Kidney epithelial cell (primary cell): ENCODE measurements around the gene ACP2. TPM values are rescaled to one million over a fixed set of nuclear protein-coding genes. Genes with fewer than 3 reads are reported as not detected.

ENCODE experiments used
- DNase-seq: peaks from one replicate; pipeline ENCODE4 v3.0.0-alpha.2; 2010; ENCODE audit warnings: low read depth
- H3K27me3 ChIP-seq: 2 replicates; pipeline ENCODE4 v1.6.0; 2011; ENCODE audit warnings: low read length; ENCODE audit not compliant: control insufficient read depth, insufficient read depth
- H3K36me3 ChIP-seq: 2 replicates; pipeline ENCODE4 v1.5.1; 2011; ENCODE audit warnings: low read length; ENCODE audit not compliant: control insufficient read depth, insufficient read depth
- H3K4me3 ChIP-seq: 2 replicates; pipeline ENCODE4 v1.5.1; 2011; ENCODE audit warnings: low read depth, mild to moderate bottlenecking, control low read depth, low read length
- CTCF ChIP-seq: IDR thresholded peaks from 2 replicates; pipeline ENCODE4 v1.5.1; 2011; ENCODE audit warnings: mild to moderate bottlenecking, moderate library complexity, low read length, control low read depth, inconsistent platforms; ENCODE audit not compliant: insufficient read depth, poor library complexity, severe bottlenecking
- total RNA-seq: library from RNA; depleted of rRNA; stranded (reverse); fragments of >200 nt; gene quantifications from 2 replicates; pipeline ENCODE4 v1.2.3, GENCODE V29; 2015

Gene ACP2
- total RNA-seq, 1 donor from 2014 or later = 57.1 TPM

DNA sequence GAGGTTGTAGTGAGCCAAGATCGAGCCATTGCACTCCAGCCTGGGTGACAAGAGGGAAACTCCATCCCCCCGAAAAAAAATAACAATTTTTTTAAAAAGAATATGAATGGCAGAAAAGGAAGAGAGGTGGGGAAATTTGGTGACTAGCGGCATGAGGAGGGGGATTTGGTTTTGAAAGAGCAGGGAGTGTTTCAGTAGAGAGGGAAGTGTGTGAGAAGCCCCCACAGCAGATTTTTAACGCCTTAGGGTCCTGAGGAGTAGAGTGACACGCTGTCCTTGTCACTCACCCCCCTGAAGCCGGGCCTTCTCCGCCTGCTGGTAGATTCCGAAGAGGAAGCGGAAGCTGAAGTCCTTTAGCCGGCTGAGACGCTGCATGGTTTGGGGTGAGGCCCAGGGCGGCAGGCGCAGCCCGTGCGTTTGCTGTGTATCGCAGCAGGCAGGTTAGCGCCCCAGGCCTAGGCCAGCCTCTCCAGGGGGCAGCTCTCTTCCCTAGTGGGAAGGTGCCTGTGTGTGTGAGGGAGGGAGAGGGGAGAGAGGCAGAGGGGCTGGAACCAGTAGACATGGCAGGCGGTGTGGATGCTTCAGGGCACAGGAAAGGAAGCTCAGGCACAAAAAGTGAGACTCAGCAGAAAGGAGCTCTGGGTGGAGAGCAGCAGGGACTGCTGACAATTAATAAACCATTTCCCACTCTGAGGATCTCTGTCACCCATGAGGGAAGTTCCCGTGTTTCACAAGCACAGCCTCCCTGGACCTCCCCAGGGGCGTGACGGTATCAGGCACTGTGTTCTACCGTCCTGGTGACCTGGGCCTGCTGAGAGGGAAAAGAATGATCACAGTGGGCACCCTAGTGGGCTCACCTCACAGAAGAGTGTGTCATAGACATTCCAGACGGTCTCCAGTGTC lies 3.9 kb downstream of the ACP2 start:
- DNase-seq = no peak
- H3K27me3 ChIP-seq = no peaks in the 10 kb centered on the region
- peaks cover 5% of the 10 kb centered on the region for H3K36me3 ChIP-seq
- no peak for TF ChIP-seq CTCF
- H3K4me3 ChIP-seq = no peak overlapping the region

- Histone ChIP-seq H3K36me3 (peaks cover 6% of the 10 kb centered on the region), H3K27me3 (no peaks in the 10 kb centered on the region), H3K4me3 (no peak overlapping the region)
- TF ChIP-seq CTCF = no peak
- no peak for DNase-seq
Measured at GRCh38 chr11:47243454-47243853, 5.2 kb downstream of the ACP2 start.

DNA sequence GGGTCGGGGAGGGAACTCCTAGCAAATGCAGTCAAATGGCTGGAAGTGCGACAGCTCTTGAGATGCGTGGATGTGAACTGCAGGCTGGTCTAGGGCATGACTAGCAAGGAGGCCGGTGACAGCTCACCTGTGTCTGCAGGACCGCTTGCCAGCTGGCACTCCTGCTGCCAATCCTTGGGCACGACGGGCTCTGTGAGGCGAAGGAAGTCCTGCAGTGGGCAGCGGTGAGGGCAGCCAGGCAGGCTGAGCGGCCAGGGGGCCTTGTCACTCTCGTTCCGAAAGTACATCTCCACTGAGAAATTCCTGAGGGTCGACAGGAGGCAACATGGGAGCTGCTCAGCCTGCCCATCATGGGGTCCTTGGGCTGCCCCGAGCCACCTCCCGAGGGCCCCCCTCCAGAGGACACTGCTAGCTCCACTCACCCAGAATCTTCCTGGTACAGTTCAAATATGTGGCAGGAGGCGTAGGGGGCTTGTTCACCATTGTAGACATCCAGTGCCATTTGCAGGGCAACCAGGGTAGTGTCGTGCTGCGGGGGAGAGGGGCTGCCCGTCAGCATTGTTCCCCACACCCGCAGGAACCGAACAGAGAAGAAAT lies 5.9 kb downstream of the ACP2 start:
- no peak for TF ChIP-seq CTCF
- Histone ChIP-seq H3K4me3 (no peak overlapping the region), H3K27me3 (no peaks in the 10 kb centered on the region), H3K36me3 (peaks cover 6% of the 10 kb centered on the region)
- DNase-seq = no peak

- Histone ChIP-seq H3K36me3 (peaks cover 6% of the 10 kb centered on the region), H3K27me3 (no peaks in the 10 kb centered on the region)
Measured at GRCh38 chr11:47241841-47242301, 6.7 kb downstream of the ACP2 start.

DNA sequence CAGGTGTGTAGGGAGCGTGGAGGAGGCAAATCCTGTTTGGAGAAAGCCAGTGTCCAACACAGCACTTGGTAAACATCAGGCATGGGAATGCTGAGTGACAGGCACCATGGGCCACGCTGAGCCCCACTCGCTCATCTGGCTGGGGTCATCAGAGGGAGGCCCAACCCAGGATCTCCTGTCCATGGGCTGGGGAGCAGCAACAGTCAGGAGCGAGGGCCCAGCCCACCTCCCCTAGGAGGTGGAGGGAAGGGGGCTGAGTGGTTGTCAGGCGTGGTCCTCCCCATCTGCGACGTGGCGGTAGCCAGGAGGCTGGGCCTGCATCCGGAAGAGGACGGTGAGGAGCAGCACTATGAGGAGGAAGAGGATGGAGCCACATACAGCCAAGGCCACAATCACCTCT lies 8.8 kb downstream of the ACP2 start:
- TF ChIP-seq CTCF = no peak
- no peak for DNase-seq
- no peak overlapping the region for H3K4me3 ChIP-seq
- H3K27me3 ChIP-seq = no peaks in the 10 kb centered on the region
- H3K36me3 ChIP-seq = peaks cover 6% of the 10 kb centered on the region

More at GRCh38 chr11:47241841-47242301, 6.7 kb downstream of the ACP2 start:
- H3K4me3 ChIP-seq = no peak overlapping the region
- TF ChIP-seq CTCF = no peak
- DNase-seq = no peak

DNA sequence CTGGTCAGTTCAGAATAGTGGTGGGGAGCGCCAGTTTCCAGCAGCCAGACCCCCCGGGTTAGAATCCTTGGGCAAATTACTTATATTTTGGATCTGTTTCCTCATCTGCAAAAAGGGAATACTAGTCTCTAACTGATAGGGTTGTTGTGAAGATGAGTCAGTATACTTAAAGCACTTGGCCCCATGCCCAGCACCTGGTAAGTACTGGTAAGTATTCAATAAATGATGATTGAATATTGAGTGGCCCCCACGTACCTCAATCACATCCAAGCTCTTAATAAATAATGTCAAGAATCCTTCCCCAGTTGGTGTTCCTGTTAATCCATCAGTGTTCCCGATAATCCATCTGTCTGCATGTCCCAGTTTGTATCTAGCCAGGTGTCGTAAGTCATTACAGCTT lies 12.1 kb downstream of the ACP2 start:
- Histone ChIP-seq H3K27me3 (no peaks in the 10 kb centered on the region), H3K36me3 (peaks cover 4% of the 10 kb centered on the region), H3K4me3 (no peak overlapping the region)
- TF ChIP-seq CTCF = no peak
- DNase-seq = no peak
